GM19372 (cell line): Measurements from ENCODE around the gene OTUB2.

Experiments used
- ATAC-seq: cut with Tn5 transposase; IDR thresholded peaks from one replicate; pipeline ENCODE4 v1.9.1; 2021; ENCODE audit warnings: mild to moderate bottlenecking, low read depth, moderate library complexity; ENCODE audit not compliant: unreplicated experiment

OTUB2 gene

GRCh38 chr14:94038921-94039629 lies 12.9 kb downstream of the OTUB2 start:
- ATAC-seq, result no peak

- ATAC-seq, result no peak
Observed at GRCh38 chr14:94040247-94040646, 14.1 kb downstream of the OTUB2 start.

GRCh38 chr14:94040796-94041195 lies 14.7 kb downstream of the OTUB2 start:
- no peak for ATAC-seq

- no peak for ATAC-seq
Observed at GRCh38 chr14:94041551-94042346, 15.6 kb downstream of the OTUB2 start.

GRCh38 chr14:94042433-94043091 lies 16.4 kb downstream of the OTUB2 start:
- no peak for ATAC-seq

- no peak for ATAC-seq
Observed at GRCh38 chr14:94043111-94043755, 17.1 kb downstream of the OTUB2 start.

- no peak for ATAC-seq
Observed at GRCh38 chr14:94043756-94044475, 17.8 kb downstream of the OTUB2 start.

GRCh38 chr14:94044476-94045091 lies 18.4 kb downstream of the OTUB2 start:
- ATAC-seq, result no peak

GRCh38 chr14:94045101-94045500 lies 19.0 kb downstream of the OTUB2 start:
- no peak for ATAC-seq

- no peak for ATAC-seq
Observed at GRCh38 chr14:94045563-94046345, 19.6 kb downstream of the OTUB2 start.

- no peak for ATAC-seq
Observed at GRCh38 chr14:94046696-94047250, 20.6 kb downstream of the OTUB2 start.

GRCh38 chr14:94047581-94047980 lies 21.4 kb downstream of the OTUB2 start:
- no peak for ATAC-seq

- no peak for ATAC-seq
Observed at GRCh38 chr14:94048691-94049624, 22.8 kb downstream of the OTUB2 start.

GRCh38 chr14:94049625-94050023 lies 23.5 kb downstream of the OTUB2 start:
- no peak for ATAC-seq

- ATAC-seq, result no peak
Observed at GRCh38 chr14:94050231-94050880, 24.2 kb downstream of the OTUB2 start.

GRCh38 chr14:94051115-94051514 lies 25.0 kb downstream of the OTUB2 start:
- ATAC-seq, result no peak

- ATAC-seq, result no peak
Observed at GRCh38 chr14:94051779-94052178, 25.6 kb downstream of the OTUB2 start.
